GM19351 (cell line): Measurements from ENCODE around the gene MYOG.

Source experiments
- ATAC-seq: cut with Tn5 transposase; IDR thresholded peaks from one replicate; pipeline ENCODE4 v1.9.1; 2021; ENCODE audit warnings: mild to moderate bottlenecking, moderate library complexity; ENCODE audit not compliant: unreplicated experiment

MYOG gene

DNA sequence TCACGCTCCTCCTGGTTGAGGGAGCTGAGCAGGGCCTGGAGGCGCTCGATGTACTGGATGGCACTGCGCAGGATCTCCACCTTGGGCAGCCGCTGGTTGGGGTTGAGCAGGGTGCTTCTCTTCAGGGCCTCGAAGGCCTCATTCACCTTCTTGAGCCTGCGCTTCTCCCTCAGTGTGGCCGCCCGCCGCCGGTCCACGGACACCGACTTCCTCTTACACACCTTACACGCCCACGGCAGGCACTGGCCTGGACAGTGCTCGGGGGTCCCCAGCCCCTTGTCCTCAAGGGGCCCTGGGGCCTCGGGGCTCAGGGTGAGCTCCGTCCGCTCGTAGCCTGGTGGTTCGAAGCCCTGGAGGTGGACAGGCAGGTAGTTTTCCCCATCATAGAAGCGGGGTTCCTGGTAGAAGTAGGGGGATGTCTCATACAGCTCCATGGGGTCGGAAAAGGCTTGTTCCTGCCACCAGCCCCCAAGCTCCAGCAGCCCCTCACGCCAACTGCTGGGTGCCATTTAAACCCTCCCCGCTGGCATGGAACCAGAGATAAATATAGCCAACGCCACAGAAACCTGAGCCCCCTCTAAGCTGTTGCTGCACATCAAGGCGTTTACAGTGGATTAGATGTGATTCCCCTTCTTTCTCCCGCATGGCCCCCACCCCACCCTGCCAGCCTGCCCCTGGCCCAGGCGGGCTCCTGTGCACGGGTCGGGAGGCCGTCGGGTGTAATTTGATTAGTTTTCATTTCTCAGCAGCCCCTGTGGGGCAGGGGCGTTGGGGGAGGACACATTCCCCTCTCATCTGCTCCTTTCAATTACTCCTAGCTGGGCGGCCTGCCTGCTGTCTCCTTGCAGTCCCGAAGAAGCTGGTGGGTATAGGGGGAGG, at the start of gene MYOG:
TSS of gene MYOG (minus strand) at position 485 of the 879 bp plus-strand sequence. CDS start at position 434, 51 bp downstream.
- ATAC-seq: no peak

DNA sequence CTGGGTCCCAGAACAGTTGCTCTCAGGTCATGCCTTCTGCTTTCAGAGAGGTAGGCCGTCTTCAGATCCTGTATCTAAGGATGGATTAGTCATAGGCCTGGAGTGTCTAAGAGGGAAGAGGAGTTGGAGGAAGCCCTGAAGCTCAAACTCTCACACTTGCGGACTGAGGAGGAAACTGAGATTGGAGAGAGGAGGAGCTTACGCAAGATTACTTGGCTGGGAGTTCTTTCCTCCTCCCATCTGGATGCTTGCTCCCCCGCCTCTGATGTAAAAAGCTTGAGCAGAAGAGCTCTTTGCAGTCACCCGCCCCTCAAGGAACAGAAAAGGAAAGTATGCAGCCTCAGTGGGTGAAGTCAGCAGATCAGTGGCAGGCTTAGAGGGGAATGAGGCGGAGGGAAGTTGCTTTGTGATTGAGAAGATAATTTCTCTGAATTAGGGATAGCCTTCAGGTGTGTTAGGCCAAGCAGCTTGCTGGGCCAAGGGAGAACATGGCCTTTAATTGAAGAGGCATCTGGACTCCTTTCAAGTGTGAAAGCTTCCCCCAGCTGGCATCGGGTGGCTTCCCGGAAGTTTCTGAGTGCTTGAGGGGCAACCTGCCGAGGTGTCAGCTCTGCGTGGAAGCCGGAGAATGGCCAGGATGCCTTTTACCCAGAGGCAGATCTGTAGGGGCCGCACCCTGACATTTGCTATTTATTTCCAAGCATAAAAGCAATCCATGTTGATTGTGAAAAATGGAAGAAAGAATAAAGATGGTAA, 48.3 kb upstream of the MYOG start:
- ATAC-seq: no peak

DNA sequence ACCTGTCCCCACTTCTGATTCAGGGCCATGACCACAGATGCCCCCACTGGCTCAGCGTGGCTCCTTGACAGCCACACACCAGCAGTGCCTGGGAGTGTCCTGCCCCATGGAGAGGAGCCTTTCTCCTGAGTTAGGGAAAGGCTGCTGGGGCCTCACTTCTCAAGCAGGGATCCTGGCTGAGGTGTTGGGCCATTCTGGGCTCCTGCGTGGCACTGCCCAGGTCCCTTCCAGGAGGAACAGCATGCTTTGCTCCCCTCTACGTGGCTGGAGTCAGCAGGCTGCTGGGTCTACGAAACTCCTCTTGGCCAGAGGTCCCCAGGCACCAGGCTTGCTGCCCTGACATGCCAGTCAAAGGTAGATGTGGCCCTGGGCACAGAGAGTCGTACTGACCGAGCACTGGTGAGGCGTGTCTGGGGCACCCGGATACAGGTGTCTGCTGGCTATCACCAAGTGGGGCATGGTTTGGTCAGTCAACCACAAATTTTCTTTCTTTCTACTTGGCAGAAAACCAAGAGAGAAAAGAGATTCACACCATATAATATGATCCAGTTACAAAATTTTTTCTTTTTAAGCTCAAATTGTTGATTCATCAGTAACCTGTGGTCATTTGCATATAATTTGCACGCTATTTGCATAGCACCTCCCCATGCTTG, 45.9 kb upstream of the MYOG start:
- no peak for ATAC-seq

DNA sequence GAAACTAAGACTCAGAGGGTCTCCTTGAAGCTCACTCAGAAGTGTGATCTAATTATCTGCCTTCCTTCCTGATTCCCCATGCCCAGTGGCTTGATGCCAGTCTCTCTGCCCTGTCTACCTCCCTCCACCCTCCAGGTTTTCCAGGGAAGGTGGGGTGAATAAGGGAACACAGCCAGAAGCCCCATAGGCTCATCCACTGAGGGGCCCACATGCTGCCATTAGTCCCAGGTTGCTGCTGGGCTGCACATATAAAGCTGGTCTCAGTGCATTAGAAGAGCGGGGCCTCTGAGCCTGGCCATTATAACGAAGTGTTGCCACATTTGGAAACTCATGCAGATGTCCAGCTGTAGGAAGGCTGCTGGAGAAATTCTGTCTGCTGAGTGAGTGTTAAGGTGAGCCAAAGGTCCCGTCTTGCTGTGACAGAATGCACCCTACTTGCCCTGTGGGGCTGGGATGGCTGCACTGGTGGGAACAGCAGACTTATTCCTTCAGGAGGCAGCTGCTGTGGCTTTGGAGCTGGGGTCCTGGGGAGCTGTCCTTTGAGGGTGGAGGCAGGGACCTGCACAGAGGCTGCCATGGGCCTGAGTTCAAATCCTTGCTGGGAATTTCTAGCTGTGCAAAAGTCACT, 44.7 kb upstream of the MYOG start:
- no peak for ATAC-seq

- ATAC-seq: no peak
These were observed 43.9 kb upstream of the MYOG start for GRCh38 chr1:203129501-203130231.

GRCh38 chr1:203128716-203129500, 43.1 kb upstream of the MYOG start:
- ATAC-seq: no peak

DNA sequence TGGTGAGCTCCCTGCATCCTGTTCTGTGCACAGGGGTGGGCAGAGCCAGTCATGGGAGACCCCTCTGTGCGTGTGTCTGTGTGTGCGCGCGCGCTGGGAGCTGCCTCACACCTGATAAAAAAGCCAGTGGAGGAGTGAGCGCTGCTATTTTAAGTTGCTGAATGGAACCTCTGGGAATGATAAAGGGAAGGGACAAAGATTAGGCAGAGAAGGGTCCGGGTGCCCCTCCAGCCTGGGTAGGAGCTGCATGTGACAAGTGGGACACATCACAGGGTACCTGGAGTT, 42.6 kb upstream of the MYOG start:
- ATAC-seq: no peak

GRCh38 chr1:203127666-203128430, 42.0 kb upstream of the MYOG start, which contains the start of gene ADORA1:
ADORA1 (plus strand) TSS chr1:203127726; CDS start chr1:203128842, 1,116 bp downstream.
- no peak for ATAC-seq

- ATAC-seq: no peak
These were observed 41.3 kb upstream of the MYOG start for GRCh38 chr1:203126866-203127665.

- no peak for ATAC-seq
These were observed 40.5 kb upstream of the MYOG start for GRCh38 chr1:203126151-203126865.

- no peak for ATAC-seq
These were observed 38.9 kb upstream of the MYOG start for GRCh38 chr1:203124546-203125317.

DNA sequence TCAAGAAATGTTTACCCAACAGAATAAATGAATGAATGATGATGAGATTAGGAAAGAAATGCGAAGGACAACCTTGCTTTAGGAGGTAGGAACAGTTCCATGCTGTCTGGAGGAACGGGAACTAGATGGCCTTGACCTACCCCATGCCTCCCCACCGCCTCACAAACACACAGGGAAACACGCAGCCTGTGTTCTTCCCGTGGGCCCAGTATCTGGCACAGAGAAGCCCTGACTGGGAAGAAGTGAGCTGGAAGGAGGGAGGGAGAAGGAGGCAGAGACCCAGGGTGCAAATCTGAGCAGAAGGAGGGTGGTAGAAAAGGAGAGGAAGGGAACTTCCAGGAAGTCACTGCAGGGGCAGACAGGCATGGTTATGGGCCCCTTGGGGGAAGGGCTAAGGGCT, 38.2 kb upstream of the MYOG start:
- no peak for ATAC-seq

DNA sequence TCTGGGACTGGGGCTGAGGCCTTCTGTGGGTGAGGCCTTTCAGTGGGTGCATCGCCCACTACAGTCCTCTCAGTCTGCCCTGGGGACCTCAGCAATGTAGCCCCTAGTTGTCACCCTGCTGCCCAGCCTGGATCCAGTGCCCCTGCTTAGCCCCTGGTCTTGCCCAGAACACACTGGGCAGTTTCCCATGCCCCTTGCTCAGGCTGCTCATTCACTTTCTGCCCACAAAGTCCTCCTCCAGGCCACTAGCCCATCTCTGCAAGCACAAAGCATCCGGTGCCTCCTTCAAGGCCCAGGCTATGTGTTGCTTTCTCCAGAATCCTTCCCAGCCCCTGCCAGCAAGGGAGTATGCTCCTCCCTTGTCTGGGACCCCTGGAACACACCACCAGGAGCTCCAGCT, 36.3 kb upstream of the MYOG start:
- ATAC-seq: no peak

DNA sequence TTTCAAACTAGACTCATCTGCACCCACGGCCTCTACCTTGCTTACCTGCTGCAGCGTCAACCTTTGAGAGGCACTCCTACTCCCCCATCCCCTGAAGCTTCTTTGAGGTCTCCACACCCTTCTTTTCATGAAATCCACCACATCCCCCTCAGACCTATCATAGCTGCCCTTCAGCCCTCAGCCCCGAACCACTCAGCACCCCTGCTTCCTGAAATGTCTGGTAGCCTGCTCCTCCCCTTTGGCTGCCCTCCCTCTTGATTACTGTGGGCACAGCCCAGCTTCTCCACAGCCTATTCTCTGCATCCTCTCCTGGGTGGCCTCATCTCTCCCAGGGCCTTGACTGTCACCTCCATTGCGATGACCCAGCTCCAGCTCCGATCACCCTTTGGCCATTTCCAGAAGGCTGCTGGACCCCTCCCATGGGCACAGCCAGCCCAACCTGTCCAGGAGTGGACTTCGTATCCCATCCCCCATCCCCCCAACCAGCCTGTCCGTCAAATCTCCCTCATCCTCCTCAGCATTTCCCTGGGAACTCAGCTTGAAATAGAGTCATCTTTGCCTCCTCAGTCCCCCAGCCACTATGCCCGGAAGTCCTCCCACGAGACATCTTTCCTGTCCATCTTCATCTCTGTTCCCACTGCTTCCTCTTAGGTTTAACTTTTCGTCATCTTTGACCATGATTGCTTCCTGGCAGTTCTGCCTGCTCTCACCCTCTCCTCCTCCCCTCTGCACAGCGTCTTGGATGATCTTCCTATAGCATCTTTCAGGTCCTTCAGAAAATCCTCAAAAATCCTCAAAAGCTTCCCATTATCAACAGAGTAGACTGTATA, 35.6 kb upstream of the MYOG start:
- ATAC-seq: no peak

DNA sequence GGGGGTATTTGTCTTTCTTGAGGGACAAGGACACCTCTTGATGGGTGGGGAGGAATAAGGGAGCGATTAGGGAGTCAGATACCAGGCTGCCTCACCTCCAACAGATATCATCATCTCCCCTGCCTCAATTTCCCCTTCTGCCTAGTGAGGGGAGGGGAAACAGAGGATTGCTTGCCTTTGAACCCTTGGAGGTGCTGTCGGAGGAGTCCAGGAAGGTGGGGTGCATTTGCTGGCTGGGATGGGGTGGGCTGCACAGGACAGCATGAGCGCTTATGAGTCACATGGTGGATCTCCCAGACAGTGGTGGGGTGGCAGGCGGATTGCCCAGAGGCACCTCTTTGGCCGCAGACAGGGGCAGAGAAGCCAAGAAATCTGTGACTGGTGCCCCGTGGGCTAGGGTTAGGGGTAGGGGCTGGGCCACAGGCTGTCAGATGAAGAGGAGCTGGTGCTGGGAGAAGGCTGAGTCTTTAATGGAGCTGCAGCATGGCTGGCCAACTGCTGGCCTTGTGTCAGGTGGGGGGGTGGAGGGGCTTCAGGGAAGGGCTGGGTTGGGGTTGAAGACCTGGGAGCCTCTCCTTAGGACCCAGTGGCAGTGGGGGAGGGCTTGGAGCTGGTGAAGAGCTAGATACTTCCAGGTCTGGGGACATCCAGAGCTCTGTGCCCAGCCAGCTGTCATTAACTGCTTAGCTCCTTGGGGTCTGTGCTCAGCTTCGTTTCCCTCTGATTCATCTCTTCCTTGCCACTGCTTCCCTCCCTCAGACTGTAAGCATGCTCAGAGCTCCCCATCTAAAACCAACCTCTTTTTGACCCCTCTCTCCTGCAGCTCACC, 34.7 kb upstream of the MYOG start:
- ATAC-seq: no peak
